ENCODE results near the gene HOXA2. TPM values are rescaled to one million over a fixed set of nuclear protein-coding genes. Genes with fewer than 3 reads are reported as not detected.
A peak's percentile ranks its signal among the peaks of the same experiment; 100 is the strongest.

Gene HOXA2
- total RNA-seq, 4 donors from 2014 or later = 0.27 to 3.6 (median 1.5) TPM

- 66 to 81% methylated on average over 19 to 26 of the region's 53 CpGs for WGBS, 2 donors
- peak overlapping the region; percentile 8 to 51 (median 14) for H3K4me3 ChIP-seq
- no peaks in the 10 kb centered on the region for H3K9me3 ChIP-seq
- H3K27ac ChIP-seq = peak overlapping the region; percentile 35 to 92 (median 82)
- TF ChIP-seq CTCF (IDR thresholded peaks at IDR 0.05) (no peak), POLR2A (IDR thresholded peaks at IDR 0.05) (no peak)
- DNase-seq = no peak
- peaks cover 0 to 59% (median 0%) of the 10 kb centered on the region in 4 donors for H3K27me3 ChIP-seq
- H3K36me3 ChIP-seq = no peaks in the 10 kb centered on the region
- H3K4me1 ChIP-seq = peaks cover 7 to 70% (median 14%) of the 10 kb centered on the region in 3 donors
- intact Hi-C loops (cut with DNase I) = loop anchor here (5.0 kb wide), 1 partner anchor 282 kb away; no protein-coding TSS in a partner anchor
Measured at GRCh38 chr7:27139334-27140125, 37.0 kb upstream of the HOXA2 start.

- DNase-seq = no peak
- WGBS, 2 donors = 63 to 84% methylated on average over 9 to 10 of the region's 11 CpGs
- Histone ChIP-seq H3K27ac (peak overlapping the region; percentile 35 to 92 (median 82)), H3K4me1 (peaks cover 10 to 70% (median 14%) of the 10 kb centered on the region in 3 donors), H3K36me3 (no peaks in the 10 kb centered on the region), H3K9me3 (no peaks in the 10 kb centered on the region), H3K27me3 (peaks cover 0 to 53% (median 0%) of the 10 kb centered on the region in 4 donors), H3K4me3 (peak overlapping the region in 3 of 4 donors; percentile 13 to 51 (median 14))
- TF ChIP-seq CTCF (IDR thresholded peaks at IDR 0.05) (no peak), POLR2A (IDR thresholded peaks at IDR 0.05) (no peak)
- intact Hi-C loops (cut with DNase I) = no loop called here
Measured at GRCh38 chr7:27138985-27139333, 36.5 kb upstream of the HOXA2 start.

- H3K27me3 ChIP-seq = peaks cover 0 to 48% (median 0%) of the 10 kb centered on the region in 4 donors
- DNase-seq = no peak
- H3K36me3 ChIP-seq = no peaks in the 10 kb centered on the region
- H3K27ac ChIP-seq = peak overlapping the region; percentile 35 to 92 (median 82)
- no peaks in the 10 kb centered on the region for H3K9me3 ChIP-seq
- 73 to 92% methylated on average over 1 of the region's 1 CpG for WGBS, 2 donors
- no peak overlapping the region for H3K4me3 ChIP-seq
- TF ChIP-seq CTCF (IDR thresholded peaks at IDR 0.05) = no peak
- no peak for TF ChIP-seq POLR2A (IDR thresholded peaks at IDR 0.05)
- H3K4me1 ChIP-seq = peaks cover 14 to 70% (median 14%) of the 10 kb centered on the region in 3 donors
- intact Hi-C loops (cut with DNase I) = no loop called here
Measured at GRCh38 chr7:27138472-27138871, 36.0 kb upstream of the HOXA2 start.

- Histone ChIP-seq H3K36me3 (no peaks in the 10 kb centered on the region), H3K27me3 (peaks cover 0 to 41% (median 0%) of the 10 kb centered on the region in 4 donors), H3K27ac (peak overlapping the region in 3 of 4 donors; percentile 79 to 92 (median 86)), H3K4me3 (no peak overlapping the region), H3K9me3 (no peaks in the 10 kb centered on the region), H3K4me1 (peaks cover 14 to 64% (median 14%) of the 10 kb centered on the region in 3 donors)
- TF ChIP-seq CTCF (IDR thresholded peaks at IDR 0.05) = no peak
- no peak for TF ChIP-seq POLR2A (IDR thresholded peaks at IDR 0.05)
- intact Hi-C loops (cut with DNase I) = no loop called here
- WGBS, 2 donors = 90% methylated on average over 2 of the region's 2 CpGs
- no peak for DNase-seq
Measured at GRCh38 chr7:27137640-27138315, 35.3 kb upstream of the HOXA2 start.

GRCh38 chr7:27134392-27134791 is 31.9 kb upstream of the HOXA2 start:
- Histone ChIP-seq H3K27ac (peak overlapping the region in 3 of 4 donors; percentile 16 to 63 (median 56)), H3K27me3 (peaks cover 0 to 16% (median 0%) of the 10 kb centered on the region in 4 donors)

More at GRCh38 chr7:27134392-27134791, 31.9 kb upstream of the HOXA2 start:
- H3K36me3 ChIP-seq = no peaks in the 10 kb centered on the region
- WGBS, 2 donors = 0 to 2% methylated on average over 2 of the region's 2 CpGs
- TF ChIP-seq CTCF (IDR thresholded peaks at IDR 0.05) (no peak), POLR2A (IDR thresholded peaks at IDR 0.05) (no peak)
- no peak overlapping the region for H3K4me3 ChIP-seq
- DNase-seq = no peak
- no peaks in the 10 kb centered on the region for H3K9me3 ChIP-seq
- peaks cover 14 to 61% (median 18%) of the 10 kb centered on the region in 3 donors for H3K4me1 ChIP-seq
- intact Hi-C loops (cut with DNase I) = no loop called here
